BLaER1 treated with 17β-estradiol and CSF1 and Interleukin-3, amounts not matched to agents 10 nM and 100 nM (cell line): Measurements from ENCODE around the gene CGB2.
"Not testable (repeated sequence)": the region's sequence is repeated elsewhere in the genome, so short reads cannot be mapped to it uniquely, and the experiment has no call there.

Experiments used
- H3K27ac ChIP-seq, 11 experiments: shearing (Covaris generic); formaldehyde crosslinking; 2 replicates each; pipeline ENCODE4 v1.8.1; 2022
- H3K27me3 ChIP-seq, 11 experiments: shearing (Covaris generic); formaldehyde crosslinking; 2 replicates each; pipeline ENCODE4 v1.8.1; 2022
- H3K36me3 ChIP-seq, 11 experiments: shearing (Covaris generic); formaldehyde crosslinking; 2 replicates each; pipeline ENCODE4 v1.8.1; 2022
- H3K4me1 ChIP-seq, 10 experiments: shearing (Covaris generic); formaldehyde crosslinking; 2 replicates each; pipeline ENCODE4 v1.8.1; 2022
- H3K4me2 ChIP-seq, 11 experiments: shearing (Covaris generic); formaldehyde crosslinking; 2 replicates each; pipeline ENCODE4 v1.8.1; 2022
- H3K4me3 ChIP-seq, 10 experiments: shearing (Covaris generic); formaldehyde crosslinking; 2 replicates each; pipeline ENCODE4 v1.8.1; 2022
- H3K9ac ChIP-seq, 11 experiments: shearing (Covaris generic); formaldehyde crosslinking; 2 replicates each; pipeline ENCODE4 v1.8.1; 2022
- H3K9me3 ChIP-seq, 11 experiments: shearing (Covaris generic); formaldehyde crosslinking; replicated peaks in 1 of 11; 2 replicates each; pipeline ENCODE4 v1.8.1; 2022
- H4K20me1 ChIP-seq, 11 experiments: shearing (Covaris generic); formaldehyde crosslinking; 2 replicates each; pipeline ENCODE4 v1.8.1; 2022
- Cebpa-rat ChIP-seq, 11 experiments: shearing (Covaris generic); IDR thresholded peaks; 2 replicates each; pipeline ENCODE4 v1.8.1; 2022

The CGB2 gene

DNA sequence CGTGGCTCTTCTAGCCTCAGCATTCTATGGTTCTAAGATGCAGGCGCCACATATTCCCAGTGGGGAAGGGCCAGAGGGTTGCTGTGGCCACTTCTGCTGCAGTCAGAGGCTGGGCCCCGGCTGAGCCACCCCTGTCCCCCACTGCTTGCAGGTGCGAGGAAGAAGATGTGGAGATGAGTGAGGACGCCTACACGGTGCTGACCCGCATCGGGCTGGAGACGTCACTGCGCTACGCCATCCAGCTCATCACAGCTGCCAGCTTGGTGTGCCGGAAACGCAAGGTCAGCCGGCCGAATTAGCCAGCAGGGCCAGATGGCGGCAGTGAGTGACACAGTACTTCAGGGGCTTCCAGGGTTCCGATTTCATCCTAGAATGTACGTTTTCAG is 16.8 kb upstream of the CGB2 start:
- H3K36me3 ChIP-seq, result peaks cover 54 to 72% (median 65%) of the 10 kb centered on the region in 11 experiments
- no peak overlapping the region for H3K27ac ChIP-seq
- peaks cover 0 to 84% (median 49%) of the 10 kb centered on the region in 11 experiments; a peak in 16 of 22 replicates for H4K20me1 ChIP-seq

GRCh38 chr19:49016067-49016839 is 15.4 kb upstream of the CGB2 start:
- TF ChIP-seq Cebpa-rat (IDR thresholded peaks at IDR 0.05), result no peak
- no peak overlapping the region for H3K27ac ChIP-seq
- H3K9ac ChIP-seq, result no peak overlapping the region
- no peaks in the 10 kb centered on the region for H3K9me3 ChIP-seq
- H3K27me3 ChIP-seq, result peaks cover 29 to 42% (median 39%) of the 10 kb centered on the region in 11 experiments
- H3K4me1 ChIP-seq, result peaks cover 29 to 42% (median 40%) of the 10 kb centered on the region in 10 experiments
- H3K36me3 ChIP-seq, result peaks cover 42 to 59% (median 52%) of the 10 kb centered on the region in 11 experiments
- peaks cover 0 to 73% (median 49%) of the 10 kb centered on the region in 11 experiments; a peak in 16 of 22 replicates for H4K20me1 ChIP-seq
- no peak overlapping the region for H3K4me2 ChIP-seq
- H3K4me3 ChIP-seq, result no peak overlapping the region

More for the DNA sequence above, 16.8 kb upstream of the CGB2 start:
- Histone ChIP-seq H3K4me3 (no peak overlapping the region), H3K4me2 (no peak overlapping the region), H3K4me1 (peaks cover 18 to 29% (median 27%) of the 10 kb centered on the region in 10 experiments), H3K9me3 (no peaks in the 10 kb centered on the region), H3K27me3 (peaks cover 28 to 32% (median 30%) of the 10 kb centered on the region in 11 experiments), H3K9ac (no peak overlapping the region)
- no peak for TF ChIP-seq Cebpa-rat (IDR thresholded peaks at IDR 0.05)

DNA sequence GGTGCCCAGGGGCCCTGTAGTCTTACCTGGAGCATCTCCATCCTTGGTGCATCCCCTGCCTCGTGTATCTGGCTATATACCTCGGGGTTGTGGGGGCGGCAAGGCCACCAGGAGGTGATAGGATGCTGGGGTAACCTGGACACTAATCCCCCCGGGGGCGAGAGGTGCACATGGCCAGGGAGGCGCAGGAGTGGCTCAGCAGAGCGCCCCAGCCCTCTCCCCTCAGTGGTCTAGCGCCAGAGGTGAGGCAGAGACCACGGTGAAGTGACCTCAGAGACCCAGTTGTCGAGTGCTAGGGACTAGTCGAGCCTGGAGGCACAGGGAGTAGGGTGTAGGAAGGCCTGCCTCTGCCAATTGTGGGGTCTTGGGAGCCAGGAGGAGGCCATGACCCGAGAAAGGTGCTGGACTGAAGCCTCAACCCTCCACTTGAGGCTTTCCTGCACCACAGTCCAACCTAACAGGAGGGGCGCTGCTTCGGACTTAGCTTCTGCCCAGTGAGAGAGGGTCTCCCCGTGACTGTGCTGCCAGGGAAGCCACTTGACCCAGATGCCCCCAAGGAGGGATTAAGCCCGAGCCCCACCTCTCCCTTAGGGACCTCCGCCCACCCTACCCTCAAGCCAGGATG is 14.5 kb upstream of the CGB2 start, which contains the start of gene LHB:
TSS of gene LHB (minus strand) at position 51 of the 625 bp plus-strand sequence. CDS start at position 41, 10 bp downstream.
- Histone ChIP-seq H3K4me2 (peak within 1 kb of the TSS; percentile 78 to 97 (median 90)), H3K9ac (peak within 1 kb of the TSS in 10 of 11 experiments; percentile 8 to 68 (median 54); a peak in 15 of 22 replicates), H3K27me3 (peaks cover 29 to 42% (median 39%) of the 10 kb centered on the region in 11 experiments), H3K4me3 (peak within 1 kb of the TSS; percentile 41 to 66 (median 51)), H3K9me3 (no peaks in the 10 kb centered on the region), H3K27ac (no peak within 1 kb of the TSS), H3K4me1 (peaks cover 35 to 51% (median 47%) of the 10 kb centered on the region in 10 experiments), H4K20me1 (peaks cover 0 to 64% (median 47%) of the 10 kb centered on the region in 11 experiments; a peak in 16 of 22 replicates), H3K36me3 (peaks cover 33 to 50% (median 43%) of the 10 kb centered on the region in 11 experiments)
- no peak for TF ChIP-seq Cebpa-rat (IDR thresholded peaks at IDR 0.05)

- Histone ChIP-seq H3K27ac (no peak overlapping the region), H3K9me3 (no peaks in the 10 kb centered on the region), H3K27me3 (peaks cover 29 to 42% (median 39%) of the 10 kb centered on the region in 11 experiments), H3K4me1 (peaks cover 35 to 51% (median 47%) of the 10 kb centered on the region in 10 experiments), H3K4me2 (peak overlapping the region; percentile 78 to 97 (median 90)), H3K9ac (peak overlapping the region in 10 of 11 experiments; percentile 8 to 68 (median 54); a peak in 17 of 22 replicates), H3K4me3 (peak overlapping the region; percentile 41 to 66 (median 51)), H4K20me1 (peaks cover 0 to 57% (median 41%) of the 10 kb centered on the region in 11 experiments; a peak in 16 of 22 replicates), H3K36me3 (peaks cover 26 to 44% (median 36%) of the 10 kb centered on the region in 11 experiments)
- no peak for TF ChIP-seq Cebpa-rat (IDR thresholded peaks at IDR 0.05)
Measured at GRCh38 chr19:49017666-49018351, 13.9 kb upstream of the CGB2 start.

- Histone ChIP-seq H3K9ac (peak overlapping the region in 10 of 11 experiments; percentile 8 to 68 (median 50); a peak in 15 of 22 replicates), H3K4me3 (peak overlapping the region; percentile 41 to 66 (median 51)), H3K27me3 (peaks cover 29 to 42% (median 39%) of the 10 kb centered on the region in 11 experiments), H4K20me1 (peaks cover 0 to 52% (median 41%) of the 10 kb centered on the region in 11 experiments; a peak in 16 of 22 replicates), H3K4me1 (peaks cover 35 to 51% (median 47%) of the 10 kb centered on the region in 10 experiments), H3K36me3 (peaks cover 25 to 35% (median 28%) of the 10 kb centered on the region in 11 experiments), H3K4me2 (peak overlapping the region; percentile 78 to 97 (median 90))
- H3K27ac ChIP-seq, H3K9me3 ChIP-seq: not testable (repeated sequence)
Measured at GRCh38 chr19:49018388-49019241, 13.1 kb upstream of the CGB2 start.

DNA sequence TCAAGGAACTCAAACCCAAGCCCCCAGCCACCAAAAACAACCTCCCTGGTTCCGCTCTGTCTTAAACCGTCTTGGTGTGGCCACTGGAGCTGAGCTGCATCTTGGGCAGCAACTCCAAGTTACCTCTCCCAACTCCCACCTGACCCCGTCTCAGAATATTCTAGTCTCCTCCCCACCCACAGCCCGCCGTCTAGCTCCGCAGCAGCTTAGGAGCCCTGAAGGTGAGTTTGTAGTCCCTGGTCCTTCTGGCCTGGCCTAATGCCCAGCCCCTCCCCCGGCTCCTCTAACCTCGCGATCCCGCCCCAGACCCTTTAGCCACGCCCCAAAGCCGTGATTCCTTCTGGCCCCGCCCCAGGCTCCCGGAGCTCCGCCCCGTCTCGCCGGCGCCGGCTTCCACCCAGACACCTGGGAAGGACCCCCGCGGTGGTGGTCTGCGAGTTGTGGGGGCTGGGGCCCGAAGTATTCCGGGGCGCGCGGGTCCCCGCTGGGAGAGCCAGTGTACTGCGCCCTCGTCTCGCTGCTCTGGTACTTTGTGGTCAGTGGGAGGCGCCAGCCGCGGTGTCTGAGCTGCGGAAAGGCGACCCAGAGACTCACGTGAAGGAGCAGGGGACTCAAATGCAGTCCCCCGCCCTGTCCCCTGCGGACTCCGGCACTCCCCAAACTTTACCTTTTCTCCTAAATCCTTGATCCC is 12.3 kb upstream of the CGB2 start:
- H3K4me2 ChIP-seq, result peak overlapping the region; percentile 78 to 97 (median 90)
- H3K9ac ChIP-seq, result peak overlapping the region in 2 of 11 experiments; percentile 55 to 60; a peak in 3 of 22 replicates
- peaks cover 0 to 45% (median 38%) of the 10 kb centered on the region in 11 experiments; a peak in 15 of 22 replicates for H4K20me1 ChIP-seq
- no peak for TF ChIP-seq Cebpa-rat (IDR thresholded peaks at IDR 0.05)
- peaks cover 35 to 51% (median 47%) of the 10 kb centered on the region in 10 experiments for H3K4me1 ChIP-seq
- H3K27ac ChIP-seq, result no peak overlapping the region
- peaks cover 29 to 42% (median 39%) of the 10 kb centered on the region in 11 experiments for H3K27me3 ChIP-seq
- peaks cover 20 to 28% (median 21%) of the 10 kb centered on the region in 11 experiments for H3K36me3 ChIP-seq
- peak overlapping the region; percentile 41 to 66 (median 51); a peak in 18 of 20 replicates for H3K4me3 ChIP-seq
- no peaks in the 10 kb centered on the region for H3K9me3 ChIP-seq

DNA sequence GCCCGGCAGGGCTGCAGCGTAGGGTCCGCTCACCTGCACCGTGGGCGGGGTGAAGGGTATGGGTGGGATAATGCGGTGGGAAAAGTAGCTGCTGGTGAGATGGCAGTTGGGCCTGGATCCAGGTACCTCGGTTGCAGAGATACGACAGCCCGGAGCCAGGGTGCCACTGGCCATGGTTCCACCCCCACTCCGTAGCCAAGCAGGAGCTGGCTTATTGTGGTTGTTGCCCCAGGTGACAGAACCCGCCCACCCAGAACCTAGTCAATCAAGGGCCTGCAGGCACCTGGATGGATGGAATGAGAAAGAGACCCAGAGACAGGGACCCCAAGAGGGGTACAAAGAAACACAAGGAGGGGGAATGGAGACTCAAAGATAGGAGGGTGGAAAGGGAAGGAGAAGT is 11.3 kb upstream of the CGB2 start:
- Histone ChIP-seq H3K9ac (no peak overlapping the region), H3K27ac (no peak overlapping the region), H3K4me1 (peaks cover 35 to 51% (median 47%) of the 10 kb centered on the region in 10 experiments), H4K20me1 (peaks cover 0 to 36% (median 29%) of the 10 kb centered on the region in 11 experiments; a peak in 15 of 22 replicates), H3K4me2 (peak overlapping the region; percentile 44 to 93 (median 79); a peak in 21 of 22 replicates), H3K27me3 (peaks cover 29 to 42% (median 39%) of the 10 kb centered on the region in 11 experiments), H3K36me3 (peaks cover 10 to 18% (median 11%) of the 10 kb centered on the region in 11 experiments), H3K4me3 (no peak overlapping the region), H3K9me3 (no peaks in the 10 kb centered on the region)
- no peak for TF ChIP-seq Cebpa-rat (IDR thresholded peaks at IDR 0.05)
